Activated CD8-positive, alpha-beta memory T cell treated with anti-CD3 and anti-CD28 coated beads, Interleukin-2, amount 50 U/mL, for 24 hours (primary cell): ENCODE data around the gene RPL35.

ENCODE experiments used
- DNase-seq: peaks from one replicate; pipeline ENCODE4 v3.0.0-alpha.2; 2020; ENCODE audit errors: extremely low read depth

RPL35 gene

DNA sequence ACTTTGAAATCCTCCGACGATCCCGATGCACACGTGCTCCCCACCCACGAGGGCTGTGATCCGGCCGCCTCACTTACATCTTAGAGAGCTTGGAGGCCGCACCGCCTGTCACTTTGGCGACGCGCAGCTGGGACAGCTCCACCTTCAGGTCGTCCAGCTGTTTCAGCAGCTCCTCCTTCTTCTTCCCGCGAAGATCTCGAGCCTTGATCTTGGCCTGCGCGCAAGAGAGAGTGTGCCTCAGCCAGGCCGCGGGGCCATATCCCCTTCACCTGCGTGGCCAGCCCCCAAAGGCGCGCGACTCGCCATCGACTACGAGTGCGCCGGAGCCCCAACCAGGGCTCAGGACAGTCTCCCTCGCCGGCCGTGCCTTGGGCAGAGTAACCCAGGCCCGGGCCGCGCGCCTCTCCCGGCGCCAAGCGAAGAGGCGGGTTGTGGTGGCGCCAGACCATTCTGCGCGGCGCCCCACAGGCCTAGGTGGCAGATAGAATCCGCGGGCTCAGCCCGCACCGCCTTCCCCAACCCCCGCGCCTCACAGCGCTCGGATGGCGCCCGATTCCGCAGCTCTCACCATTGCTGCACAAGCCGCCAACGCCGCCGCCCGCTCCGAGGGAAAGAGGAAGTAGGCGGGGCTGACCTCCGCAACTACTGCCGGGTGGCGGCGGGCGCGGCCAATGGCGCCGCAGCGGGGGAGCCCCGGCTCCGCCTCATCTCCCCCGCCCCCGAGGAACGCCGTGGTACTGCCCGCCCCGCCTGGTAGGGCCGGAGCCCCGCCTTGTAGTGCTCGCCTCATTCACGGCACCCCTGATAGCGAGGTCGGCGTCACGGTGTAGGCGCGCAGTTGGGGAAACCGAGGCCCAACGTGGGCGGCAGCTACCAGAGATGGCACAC lies at the start of gene RPL35, which contains the start of gene ARPC5L:
TSS of gene RPL35 (minus strand) at position 616 of the 888 bp plus-strand sequence. CDS start at position 571, 45 bp downstream.
TSS of gene ARPC5L (plus strand) at position 789 of the 888 bp plus-strand sequence. CDS start 7,161 bp downstream, outside the sequence.
- peak; percentile 86 for DNase-seq

GRCh38 chr9:124908098-124908497 lies 46.3 kb upstream of the RPL35 start:
- no peak for DNase-seq

- no peak for DNase-seq
Observed at GRCh38 chr9:124906966-124907365, 45.2 kb upstream of the RPL35 start.

GRCh38 chr9:124899845-124900244 lies 38.1 kb upstream of the RPL35 start:
- no peak for DNase-seq

DNA sequence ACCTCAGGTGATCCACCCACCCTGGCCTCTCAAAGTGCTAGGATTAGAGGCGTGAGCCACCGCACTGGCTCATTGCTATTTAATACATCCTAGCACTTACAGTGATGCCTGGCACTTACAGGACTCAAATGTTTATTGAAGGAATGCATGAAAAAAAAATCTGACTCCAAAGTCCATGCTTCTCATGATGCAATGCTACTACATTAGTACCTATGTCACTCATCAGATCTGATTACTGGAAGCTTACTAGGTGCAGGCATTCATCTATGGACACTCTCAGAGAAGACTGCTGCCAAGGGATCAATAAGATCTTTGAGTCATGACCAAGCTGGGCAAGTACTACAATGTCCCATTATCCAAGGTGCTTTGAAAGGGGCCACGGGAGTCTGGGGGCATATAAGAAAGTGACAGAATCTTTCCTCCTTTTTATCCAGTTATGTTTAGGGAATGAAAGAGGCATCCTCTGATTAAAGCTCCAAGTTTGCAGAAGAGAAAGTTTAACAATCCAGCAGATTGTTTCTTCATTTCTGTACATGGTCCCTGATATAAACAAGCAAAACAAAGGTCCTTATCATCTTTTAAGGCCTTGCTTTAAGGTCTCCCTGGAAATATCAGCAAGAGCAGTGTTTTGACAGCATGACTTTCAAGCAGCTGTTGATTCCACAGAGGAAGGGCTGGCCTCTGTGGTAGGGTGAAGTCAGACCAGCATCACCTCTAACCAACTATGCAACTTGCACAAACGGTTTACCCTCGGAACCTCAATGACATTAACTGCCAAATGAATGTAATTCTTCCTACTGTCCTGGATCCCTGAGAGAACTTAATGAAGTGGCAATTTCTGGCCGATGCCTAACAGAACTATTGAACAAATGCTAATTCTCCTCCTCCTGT lies 36.1 kb upstream of the RPL35 start:
- DNase-seq = no peak

DNA sequence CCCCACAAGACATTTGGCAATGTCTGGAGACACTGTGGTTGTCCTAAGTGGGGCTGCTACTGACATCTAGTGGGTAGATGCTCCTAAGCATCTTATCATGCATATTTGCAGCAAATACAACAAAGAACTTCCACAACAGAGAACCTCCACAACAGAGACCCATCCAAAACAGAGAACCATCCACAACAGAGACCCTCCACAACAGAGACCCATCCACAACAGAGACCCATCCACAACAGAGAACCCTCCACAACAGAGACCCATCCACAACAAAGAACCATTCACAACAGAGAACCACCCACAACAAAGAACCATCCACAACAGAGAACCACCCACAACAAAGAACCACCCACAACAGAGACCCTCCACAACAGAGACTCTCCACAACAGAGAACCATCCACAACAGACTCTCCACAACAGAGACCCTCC lies 33.0 kb upstream of the RPL35 start:
- DNase-seq = no peak

- DNase-seq = no peak
Observed at GRCh38 chr9:124894035-124894740, 32.4 kb upstream of the RPL35 start.

GRCh38 chr9:124890179-124890578 lies 28.4 kb upstream of the RPL35 start:
- no peak for DNase-seq

- no peak for DNase-seq
Observed at GRCh38 chr9:124889006-124889405, 27.2 kb upstream of the RPL35 start.

GRCh38 chr9:124887832-124888231 lies 26.1 kb upstream of the RPL35 start:
- no peak for DNase-seq

GRCh38 chr9:124886866-124887492 lies 25.2 kb upstream of the RPL35 start:
- no peak for DNase-seq

DNA sequence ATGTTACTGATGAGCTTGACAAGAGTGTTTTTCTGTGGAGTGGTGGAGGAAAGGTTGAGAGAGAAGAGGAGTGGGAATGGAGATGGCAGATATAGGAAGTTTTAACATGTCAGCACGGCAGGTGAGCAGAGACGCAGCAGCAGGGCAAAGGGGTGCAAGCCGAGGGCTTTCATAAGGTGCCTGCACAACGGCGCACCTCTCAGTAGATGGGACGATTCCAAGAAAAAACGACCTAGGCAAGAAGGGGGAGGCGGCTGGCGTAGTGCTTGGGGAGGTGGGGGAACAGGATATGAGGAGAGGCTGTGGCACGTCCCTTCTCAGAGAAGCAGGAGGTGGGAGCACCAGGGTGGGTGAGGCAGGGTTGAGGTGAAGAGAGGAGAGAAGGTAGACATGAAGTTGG lies 24.7 kb upstream of the RPL35 start:
- DNase-seq = no peak

- no peak for DNase-seq
Observed at GRCh38 chr9:124885551-124885950, 23.8 kb upstream of the RPL35 start.

DNA sequence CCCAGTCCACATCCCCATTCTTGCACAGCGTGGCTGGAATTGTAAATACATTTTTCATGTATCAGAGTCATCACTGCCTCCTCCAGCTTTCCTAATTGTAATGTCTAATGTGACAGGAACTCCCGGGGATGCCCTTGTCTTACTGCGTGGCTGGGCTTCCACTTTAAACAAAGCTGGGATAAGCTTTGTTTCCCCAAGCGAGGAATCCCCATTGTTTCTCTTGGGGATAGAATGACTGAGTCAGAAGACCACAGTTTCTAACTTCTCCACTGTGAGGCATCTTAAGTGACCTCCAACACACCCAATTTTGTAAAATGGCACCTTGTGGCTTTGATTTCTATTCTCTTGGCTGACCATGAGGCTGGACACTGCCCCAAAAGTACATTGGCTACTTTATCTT lies 22.6 kb upstream of the RPL35 start:
- DNase-seq = no peak

DNA sequence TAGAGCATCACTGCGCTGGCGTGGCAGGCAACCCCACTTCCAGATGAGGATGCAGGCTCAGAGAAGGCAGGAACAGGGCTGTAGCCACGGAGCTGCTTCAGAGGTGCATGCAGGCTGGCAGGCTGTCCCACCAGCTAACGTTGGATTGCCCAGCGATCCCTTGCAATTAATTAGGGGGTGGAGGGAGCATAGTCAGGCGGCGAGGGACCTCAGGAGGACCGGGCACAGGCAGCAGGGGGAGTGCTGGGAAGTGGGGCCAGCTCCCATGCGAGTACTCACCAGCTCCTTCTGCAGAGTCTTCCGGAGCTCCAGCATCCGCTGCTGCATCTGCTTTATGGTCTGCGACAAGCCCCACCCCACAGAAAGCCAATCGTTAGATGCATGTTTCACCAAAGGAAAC lies 20.5 kb upstream of the RPL35 start:
- no peak for DNase-seq

DNA sequence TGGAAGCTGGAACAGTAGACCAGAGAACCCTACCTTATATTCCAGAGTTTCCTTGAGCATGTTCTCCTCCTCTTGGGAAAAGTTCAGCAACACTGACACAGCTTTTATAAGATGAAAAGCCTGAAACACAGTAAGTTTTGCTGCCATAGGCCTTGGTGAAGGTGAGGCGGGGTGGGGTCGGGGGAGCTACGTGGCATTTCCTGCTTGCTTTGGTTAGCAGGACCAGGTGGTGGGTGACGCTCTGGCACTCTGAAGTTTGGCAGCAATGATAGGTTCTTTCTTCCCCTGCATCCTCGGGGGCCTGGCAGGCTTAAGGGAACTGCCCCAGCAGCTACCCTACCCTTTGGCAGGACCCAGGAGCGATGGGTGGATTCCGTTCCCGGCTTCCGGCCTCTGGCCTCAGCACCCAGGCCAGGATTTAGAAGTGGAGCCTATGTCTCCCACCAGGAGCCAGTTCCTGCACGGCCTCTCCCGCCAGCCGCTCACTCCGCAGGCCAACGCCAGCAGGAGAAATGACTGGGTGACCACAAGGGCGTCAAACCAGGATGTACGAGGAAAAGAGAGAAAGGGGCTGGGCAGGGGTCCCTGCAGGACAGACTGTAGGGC lies 19.5 kb upstream of the RPL35 start:
- no peak for DNase-seq

DNA sequence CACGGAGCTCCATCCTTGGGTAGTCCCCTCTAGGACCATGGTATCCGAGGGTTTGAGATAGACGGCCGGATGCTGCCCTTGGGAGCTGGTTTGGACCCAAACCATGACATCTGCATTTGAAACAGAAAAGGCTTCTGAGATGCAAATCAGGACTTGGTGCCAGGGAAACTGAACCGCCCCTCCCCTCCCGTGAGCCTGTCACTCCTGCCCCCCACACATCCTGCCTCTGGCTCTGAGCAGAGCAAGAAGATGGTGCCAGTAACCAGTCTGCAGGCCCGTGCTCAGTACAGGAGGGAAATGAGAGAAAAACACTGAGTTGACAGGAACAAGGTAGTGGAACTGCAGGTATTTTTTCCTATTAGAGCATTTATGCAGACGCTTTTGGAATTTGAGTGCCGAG lies 18.7 kb upstream of the RPL35 start:
- no peak for DNase-seq

DNA sequence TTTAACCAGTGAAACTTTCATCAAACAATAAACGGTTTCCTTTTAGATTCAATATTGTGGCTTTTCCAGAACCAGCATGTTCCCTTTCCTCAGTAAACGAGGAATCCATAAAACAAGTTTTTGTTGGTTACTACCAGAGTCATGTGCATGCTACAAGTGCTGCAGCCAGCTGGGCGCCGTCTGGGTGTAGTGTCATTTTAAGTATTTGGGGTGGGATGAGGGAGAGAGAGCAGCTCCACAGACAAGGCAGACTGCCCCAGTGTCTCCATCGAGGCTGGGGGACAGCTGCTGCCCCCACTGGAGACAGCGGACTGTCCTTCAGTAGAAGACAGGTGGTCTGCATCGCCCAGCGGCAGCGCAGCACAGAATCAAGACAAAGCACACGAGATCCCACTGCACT lies 17.5 kb upstream of the RPL35 start:
- DNase-seq = no peak

GRCh38 chr9:124878518-124878917 lies 16.8 kb upstream of the RPL35 start:
- DNase-seq = no peak

DNA sequence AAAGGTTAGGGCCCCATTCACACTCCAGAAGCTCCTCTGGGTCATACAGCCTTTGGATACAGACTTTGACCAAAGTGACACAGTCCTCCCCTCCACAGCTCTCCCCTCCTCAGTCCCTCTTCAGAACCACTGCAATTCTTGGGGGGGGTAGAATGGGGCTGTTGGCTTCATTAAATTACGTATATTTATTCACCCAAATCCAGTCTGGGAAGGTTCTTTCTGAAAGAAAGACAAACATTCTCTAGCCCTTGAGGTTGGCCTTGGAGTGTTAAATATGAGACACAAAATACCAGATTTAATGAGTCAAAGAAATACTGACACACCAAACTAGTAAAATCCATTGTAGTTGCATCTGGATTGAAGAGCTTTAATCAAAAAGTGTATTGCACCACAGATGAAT lies 16.3 kb upstream of the RPL35 start:
- DNase-seq = no peak
